ENCODE results near the gene TP73.

DNA sequence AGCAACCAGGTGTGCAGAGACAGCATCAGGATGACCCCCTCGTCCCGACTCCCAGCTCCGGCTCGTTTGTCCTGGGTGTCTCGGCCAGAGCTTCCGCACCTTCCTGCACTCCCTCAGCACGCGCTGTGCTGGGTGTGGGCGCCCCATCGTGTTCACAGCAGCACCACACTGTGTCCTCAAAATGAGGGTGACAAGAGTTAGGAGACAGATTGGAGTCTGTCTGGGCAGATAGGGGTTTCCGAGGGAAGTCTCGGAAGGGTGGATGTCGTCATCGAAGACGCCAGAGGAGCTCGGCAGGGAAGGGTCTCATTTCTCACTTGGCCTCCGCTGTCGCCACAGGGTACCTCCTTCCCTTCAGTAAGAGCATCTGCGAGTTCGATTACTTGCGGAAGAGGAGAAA, 104.1 kb downstream of the TP73 start:
- TF ChIP-seq POLR2A (IDR thresholded peaks at IDR 0.05; ENCODE audit: low read length), result no peak
- no peak for TF ChIP-seq GATA1 (IDR thresholded peaks at IDR 0.05; ENCODE audit: low read depth, low read length)
